PC-3 (cell line): ENCODE data around the gene CARNS1. TPM values are rescaled to one million over a fixed set of nuclear protein-coding genes. Genes with fewer than 3 reads are reported as not detected.
A peak's percentile ranks its signal among the peaks of the same experiment; 100 is the strongest.

Experiments used
- ATAC-seq: fragments of 200-7000 bp; cut with Tn5 transposase; 2 replicates; pipeline ENCODE4 v1.9.1; 2020; ENCODE audit warnings: mild to moderate bottlenecking, moderate library complexity
- BruUV-seq: library from RNA; stranded (reverse); fragments of 400-500 nt; replicated peaks from 2 replicates; lab custom pipeline; 2021; lab: Mats Ljungman, UMichigan
- CTCF ChIA-PET: fragments of 300-600 bp; sonication (Branson Sonifier 250); formaldehyde crosslinking; loops from one replicate; lab custom pipeline; 2022; ENCODE audit warnings: antibody characterized with exemption; lab: Charles Lee
- POLR2A ChIA-PET: fragments of 300-600 bp; sonication (Branson Sonifier 250); formaldehyde crosslinking; loops from one replicate; lab custom pipeline; 2022; ENCODE audit warnings: antibody characterized with exemption; ENCODE audit not compliant: unreplicated experiment; lab: Charles Lee
- DNase-seq: peaks from one replicate; pipeline ENCODE4 v3.0.0-alpha.2; 2015
- H2AFZ ChIP-seq: fragments of 300-600 bp; sonication (generic); 2 replicates; pipeline ENCODE4 v1.6.0; 2016; ENCODE audit warnings: antibody characterized with exemption, low read length
- H3F3A ChIP-seq: fragments of 300-600 bp; sonication (generic); one replicate; pipeline ENCODE4 v1.6.0; 2017; ENCODE audit warnings: antibody characterized with exemption, low read length, control low read depth, mild to moderate bottlenecking; ENCODE audit not compliant: unreplicated experiment
- H3K27ac ChIP-seq: fragments of 300-600 bp; sonication (generic); 2 replicates; pipeline ENCODE4 v1.5.1; 2016; ENCODE audit warnings: mild to moderate bottlenecking, low read length
- H3K27me3 ChIP-seq: fragments of 300-600 bp; sonication (generic); 2 replicates; pipeline ENCODE4 v1.6.1; 2016; ENCODE audit warnings: low read length, mixed read lengths
- H3K36me3 ChIP-seq: fragments of 300-600 bp; sonication (generic); 2 replicates; pipeline ENCODE4 v1.6.1; 2016; ENCODE audit warnings: low read depth, mixed run types, low read length, mixed read lengths
- H3K4me1 ChIP-seq: fragments of 300-600 bp; sonication (generic); 2 replicates; pipeline ENCODE4 v1.5.1; 2016; ENCODE audit warnings: low read length; ENCODE audit not compliant: insufficient read depth
- H3K4me2 ChIP-seq: fragments of 300-600 bp; sonication (generic); 2 replicates; pipeline ENCODE4 v1.6.0; 2016; ENCODE audit warnings: low read length
- H3K4me3 ChIP-seq: fragments of 300-600 bp; sonication (generic); 2 replicates; pipeline ENCODE4 v1.5.1; 2016; ENCODE audit warnings: mild to moderate bottlenecking, low read length, mixed read lengths
- H3K79me2 ChIP-seq: fragments of 300-600 bp; sonication (generic); 2 replicates; pipeline ENCODE4 v1.6.1; 2017; ENCODE audit warnings: low read length, mixed read lengths
- H3K9ac ChIP-seq: fragments of 300-600 bp; sonication (generic); 2 replicates; pipeline ENCODE4 v1.6.0; 2016; ENCODE audit warnings: mild to moderate bottlenecking, low read length
- H3K9me2 ChIP-seq: fragments of 300-600 bp; sonication (generic); replicated peaks from 2 replicates; pipeline ENCODE4 v1.6.1; 2016; ENCODE audit warnings: mixed run types, low read length, mixed read lengths
- H3K9me3 ChIP-seq: fragments of 300-600 bp; sonication (generic); 2 replicates; pipeline ENCODE4 v1.6.1; 2016; ENCODE audit warnings: low read length, mixed read lengths
- H4K20me1 ChIP-seq: fragments of 300-600 bp; sonication (generic); 2 replicates; pipeline ENCODE4 v1.6.1; 2016; ENCODE audit warnings: low read length, mixed read lengths
- EZH2 ChIP-seq: fragments of 300-600 bp; sonication (generic); IDR thresholded peaks from one replicate; pipeline ENCODE4 v1.6.1; 2017; ENCODE audit warnings: antibody characterized with exemption, mild to moderate bottlenecking, low read length; ENCODE audit not compliant: unreplicated experiment
- EZH2phosphoT487 ChIP-seq: fragments of 300-600 bp; sonication (generic); IDR thresholded peaks from 2 replicates; pipeline ENCODE4 v1.6.1; 2018; ENCODE audit warnings: mild to moderate bottlenecking, antibody characterized with exemption, low read length, borderline replicate concordance
- intact Hi-C: fragments of 100-400 bp; cut with micrococcal nuclease; formaldehyde crosslinking; loops from 2 replicates; pipeline ENCODE4 v1.9.0; 2023
- total RNA-seq: library from RNA; depleted of rRNA; stranded (reverse); fragments of >200 nt; gene quantifications from 2 replicates; pipeline ENCODE4 v1.2.3, GENCODE V29; 2014
- TF ChIP-seq, protein P1 (sequence below): fragments of 300-600 bp; sonication (generic); conservative IDR thresholded peaks from 2 replicates; pipeline ENCODE4 v1.5.1; 2017; ENCODE audit warnings: antibody characterized with exemption, low read depth, mild to moderate bottlenecking, low read length

Gene CARNS1
- total RNA-seq, 1 experiment from 2014 or later = 0.22 TPM

DNA sequence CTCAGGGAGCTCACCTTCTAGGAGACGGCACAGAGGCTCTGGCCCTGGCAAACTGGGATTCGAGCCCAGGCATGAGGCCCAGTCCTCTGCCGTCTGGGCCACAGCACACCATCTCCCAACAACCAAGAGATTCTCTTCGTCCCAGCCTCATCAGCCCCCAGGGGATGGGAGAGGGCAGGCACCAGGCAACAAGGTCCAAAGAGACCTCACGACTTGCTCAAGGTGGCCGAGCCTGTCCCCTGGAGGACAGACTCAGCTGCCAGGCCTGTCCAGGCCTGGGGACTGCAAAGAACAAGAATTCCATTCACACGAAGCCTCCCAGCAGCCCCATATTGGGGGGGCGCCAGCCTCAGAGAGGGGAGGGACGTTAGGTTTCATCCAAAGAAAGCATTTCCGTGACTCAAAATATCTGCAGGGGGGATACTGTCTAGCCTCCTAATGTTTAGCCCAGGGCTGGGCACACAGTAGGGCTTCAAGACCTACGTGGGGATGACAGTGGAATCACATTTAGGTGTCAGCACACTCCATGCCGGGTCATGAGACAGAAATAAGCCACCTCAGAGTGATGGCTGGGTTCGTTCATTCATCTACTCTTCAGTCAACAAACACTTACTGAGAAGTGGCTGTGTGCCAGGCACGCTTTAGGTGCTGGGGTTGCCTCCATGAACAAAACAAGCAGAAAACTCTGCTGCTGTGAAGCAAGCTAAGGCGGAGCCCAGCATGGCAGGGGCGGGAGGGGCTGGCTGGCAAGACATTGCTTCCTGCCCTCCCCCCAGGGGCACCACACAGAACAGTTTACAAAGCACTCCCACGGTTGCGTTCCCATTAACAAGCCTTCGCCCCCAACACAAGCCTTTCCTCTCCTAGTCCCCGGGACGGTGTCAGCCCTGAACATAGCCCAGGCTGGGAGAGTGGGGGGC, 1.2 kb downstream of the CARNS1 start:
- H3K9me2 ChIP-seq = no peaks in the 10 kb centered on the region
- no peaks in the 10 kb centered on the region for H3K9me3 ChIP-seq
- H3K27me3 ChIP-seq = no peaks in the 10 kb centered on the region
- intact Hi-C loops = no loop called here
- no peak overlapping the region for H3K9ac ChIP-seq
- no peak overlapping the region for H3K4me2 ChIP-seq
- no peak for ATAC-seq
- no TSS peak for BruUV-seq
- CTCF ChIA-PET = no interaction called here
- H3K36me3 ChIP-seq = no peaks in the 10 kb centered on the region
- TF ChIP-seq, protein P1, sequence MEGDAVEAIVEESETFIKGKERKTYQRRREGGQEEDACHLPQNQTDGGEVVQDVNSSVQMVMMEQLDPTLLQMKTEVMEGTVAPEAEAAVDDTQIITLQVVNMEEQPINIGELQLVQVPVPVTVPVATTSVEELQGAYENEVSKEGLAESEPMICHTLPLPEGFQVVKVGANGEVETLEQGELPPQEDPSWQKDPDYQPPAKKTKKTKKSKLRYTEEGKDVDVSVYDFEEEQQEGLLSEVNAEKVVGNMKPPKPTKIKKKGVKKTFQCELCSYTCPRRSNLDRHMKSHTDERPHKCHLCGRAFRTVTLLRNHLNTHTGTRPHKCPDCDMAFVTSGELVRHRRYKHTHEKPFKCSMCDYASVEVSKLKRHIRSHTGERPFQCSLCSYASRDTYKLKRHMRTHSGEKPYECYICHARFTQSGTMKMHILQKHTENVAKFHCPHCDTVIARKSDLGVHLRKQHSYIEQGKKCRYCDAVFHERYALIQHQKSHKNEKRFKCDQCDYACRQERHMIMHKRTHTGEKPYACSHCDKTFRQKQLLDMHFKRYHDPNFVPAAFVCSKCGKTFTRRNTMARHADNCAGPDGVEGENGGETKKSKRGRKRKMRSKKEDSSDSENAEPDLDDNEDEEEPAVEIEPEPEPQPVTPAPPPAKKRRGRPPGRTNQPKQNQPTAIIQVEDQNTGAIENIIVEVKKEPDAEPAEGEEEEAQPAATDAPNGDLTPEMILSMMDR = no peak
- TF ChIP-seq EZH2 (no peak), EZH2phosphoT487 (no peak)
- H3K79me2 ChIP-seq = no peaks in the 10 kb centered on the region
- no peaks in the 10 kb centered on the region for H3F3A ChIP-seq
- peak; percentile 34 for DNase-seq
- POLR2A ChIA-PET = no interaction called here
- H3K4me3 ChIP-seq = no peak overlapping the region
- no peak overlapping the region for H3K27ac ChIP-seq
- H3K4me1 ChIP-seq = peaks cover 6% of the 10 kb centered on the region; the same call in 1 of the 2 replicates
- H4K20me1 ChIP-seq = no peaks in the 10 kb centered on the region
- H2AFZ ChIP-seq = no peak overlapping the region

DNA sequence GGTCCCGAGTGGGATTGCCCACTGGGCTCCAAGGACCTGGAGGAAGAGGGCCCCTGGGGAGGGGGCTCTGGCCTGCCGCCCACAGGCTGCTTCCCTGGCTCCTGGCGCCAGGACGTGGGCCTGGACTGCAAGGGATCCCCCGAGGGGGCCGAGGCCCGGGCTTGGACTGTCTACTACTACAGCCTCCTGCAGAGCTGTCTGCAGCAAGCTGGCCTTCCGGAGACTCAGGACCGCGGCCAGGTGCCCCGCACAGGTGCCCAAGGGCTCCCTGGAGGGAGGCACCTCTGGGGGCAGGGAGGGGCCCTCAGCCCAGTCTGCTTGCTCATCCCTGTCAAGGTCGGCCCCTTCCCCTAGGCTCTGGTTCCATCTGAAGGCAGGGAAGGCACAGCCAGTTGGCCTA, 1.9 kb downstream of the CARNS1 start:
- no peak for ATAC-seq
- no peaks in the 10 kb centered on the region for H3K36me3 ChIP-seq
- H3K27ac ChIP-seq = no peak overlapping the region
- no TSS peak for BruUV-seq
- intact Hi-C loops = no loop called here
- H3K4me2 ChIP-seq = no peak overlapping the region
- peaks cover 6% of the 10 kb centered on the region; the same call in 1 of the 2 replicates for H3K4me1 ChIP-seq
- no peak for DNase-seq
- H3F3A ChIP-seq = no peaks in the 10 kb centered on the region
- H3K4me3 ChIP-seq = no peak overlapping the region
- POLR2A ChIA-PET = no interaction called here
- no peaks in the 10 kb centered on the region for H3K9me2 ChIP-seq
- H3K9me3 ChIP-seq = no peaks in the 10 kb centered on the region
- H4K20me1 ChIP-seq = no peaks in the 10 kb centered on the region
- CTCF ChIA-PET = no interaction called here
- TF ChIP-seq EZH2 (no peak), EZH2phosphoT487 (no peak)
- TF ChIP-seq, protein P1 = no peak
- H2AFZ ChIP-seq = no peak overlapping the region
- no peaks in the 10 kb centered on the region for H3K79me2 ChIP-seq
- H3K27me3 ChIP-seq = no peaks in the 10 kb centered on the region
- no peak overlapping the region for H3K9ac ChIP-seq
